Lung (tissue), 12 donors: Measurements from ENCODE around the gene PHF21B. TPM values are rescaled to one million over a fixed set of nuclear protein-coding genes. Genes with fewer than 3 reads are reported as not detected.

Source experiments
- ATAC-seq: fragments of 200-7000 bp; cut with Tn5 transposase; one replicate; pipeline ENCODE4 v1.9.1; 2020; ENCODE audit warnings: moderate number of reproducible peaks; ENCODE audit not compliant: insufficient read depth, low FRiP score
- DNase-seq, 3 donors: peaks; one replicate each; pipeline ENCODE4 v3.0.0-alpha.2; 2013 to 2017
- H3K27ac ChIP-seq, 2 donors: one replicate each; pipeline ENCODE4 v1.5.1; 2013; ENCODE audit warnings: mild to moderate bottlenecking in 2 of 2, moderate library complexity in 2 of 2, control low read depth in 1 of 2, inconsistent platforms in 1 of 2, low read depth in 1 of 2, low read length in 1 of 2
- H3K27me3 ChIP-seq, 3 donors: one replicate each; pipeline ENCODE4 v1.5.1; 2013; ENCODE audit warnings: low read length in 2 of 3; ENCODE audit not compliant: control insufficient read depth in 3 of 3, insufficient read depth in 3 of 3
- H3K36me3 ChIP-seq, 4 donors: one replicate each; pipeline ENCODE4 v1.5.1; 2013; ENCODE audit warnings: low read length in 4 of 4, mild to moderate bottlenecking in 1 of 4, moderate library complexity in 1 of 4; ENCODE audit not compliant: control insufficient read depth in 4 of 4, insufficient read depth in 4 of 4
- H3K4me1 ChIP-seq, 5 donors: one replicate each; pipeline ENCODE4 v1.5.1; 2013; ENCODE audit warnings: low read length in 5 of 5, mild to moderate bottlenecking in 2 of 5, moderate library complexity in 1 of 5; ENCODE audit not compliant: control insufficient read depth in 5 of 5, insufficient read depth in 5 of 5
- H3K4me3 ChIP-seq: one replicate; pipeline ENCODE4 v1.5.1; 2013; ENCODE audit warnings: mild to moderate bottlenecking, control low read depth, moderate library complexity
- H3K9ac ChIP-seq, 2 donors: one replicate each; pipeline ENCODE4 v1.5.1; 2013; ENCODE audit warnings: low read length in 2 of 2, control low read depth in 1 of 2; ENCODE audit not compliant: insufficient read depth in 1 of 2
- H3K9me3 ChIP-seq, 4 donors: one replicate each; pipeline ENCODE4 v1.5.1; 2013; ENCODE audit warnings: low read length in 3 of 4, mild to moderate bottlenecking in 1 of 4, moderate library complexity in 1 of 4; ENCODE audit not compliant: control insufficient read depth in 4 of 4, insufficient read depth in 3 of 4
- CTCF ChIP-seq: IDR thresholded peaks from 2 replicates; pipeline ENCODE4 v1.5.1; 2012; ENCODE audit warnings: mild to moderate bottlenecking; ENCODE audit errors: control extremely low read depth, extremely low read depth
- WGBS, 2 donors: extraction: QIAGEN DNeasy Blood & Tissue Kit; methylation state at CpG; one replicate each; pipeline ENCODE4 v1.1.7; 2013; 5-methylcytosine and 5-hydroxymethylcytosine counted together
- polyA plus RNA-seq, 2 donors: library from polyadenylated mRNA; stranded (reverse); fragments of 200-250 nt; gene quantifications; one replicate each; pipeline ENCODE4 v1.2.1, GENCODE V29; 2013
- total RNA-seq, 2 donors: library from RNA; depleted of rRNA in 1 of 2; stranded (reverse); fragments of >200 nt in 1 of 2; gene quantifications; one replicate each; pipeline ENCODE4 v1.2.1, GENCODE V29; 2014 to 2021
- donor health status: control.
- donor health status: control.
- donor health status: Bipolar disorder and iron deficiency.
- donor health status: healthy.
- donor health status: DM: yes; HTN: yes; CAD: no.

PHF21B gene
- total and polyA plus RNA-seq, 4 donors: 0.03 to 0.43 (median 0.26) TPM

DNA sequence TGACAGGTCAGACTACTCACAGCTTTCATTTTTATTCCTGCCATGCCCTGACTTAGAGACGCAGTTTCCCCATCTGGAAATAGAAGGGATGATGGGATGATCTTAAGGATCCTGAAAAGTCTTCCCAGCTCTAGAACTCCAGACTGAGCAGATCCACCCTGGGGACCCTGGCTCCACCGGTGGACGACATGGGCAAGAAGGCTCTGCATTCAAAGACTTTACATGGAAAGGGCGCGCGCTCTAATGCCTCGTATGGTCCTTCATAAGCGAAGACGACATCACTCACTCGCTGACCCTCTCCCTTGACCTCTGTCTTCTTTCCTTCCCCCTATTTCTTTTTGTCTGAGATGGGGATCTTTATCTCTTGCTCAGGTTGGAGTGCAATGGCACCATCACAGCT lies 24.4 kb upstream of the PHF21B start:
- peaks cover 0 to 6% (median 0%) of the 10 kb centered on the region in 5 donors for H3K4me1 ChIP-seq
- H3K4me3 ChIP-seq: no peak overlapping the region
- no peak overlapping the region for H3K27ac ChIP-seq
- peaks cover 0 to 5% (median 0%) of the 10 kb centered on the region in 4 donors for H3K9me3 ChIP-seq
- DNase-seq (no peak), ATAC-seq (no peak)
- TF ChIP-seq CTCF: no peak
- peaks cover 0 to 11% (median 9%) of the 10 kb centered on the region in 3 donors for H3K27me3 ChIP-seq
- no peak overlapping the region for H3K9ac ChIP-seq
- H3K36me3 ChIP-seq: no peaks in the 10 kb centered on the region
- WGBS, 2 donors: 91% methylated on average over 10 of the region's 10 CpGs

DNA sequence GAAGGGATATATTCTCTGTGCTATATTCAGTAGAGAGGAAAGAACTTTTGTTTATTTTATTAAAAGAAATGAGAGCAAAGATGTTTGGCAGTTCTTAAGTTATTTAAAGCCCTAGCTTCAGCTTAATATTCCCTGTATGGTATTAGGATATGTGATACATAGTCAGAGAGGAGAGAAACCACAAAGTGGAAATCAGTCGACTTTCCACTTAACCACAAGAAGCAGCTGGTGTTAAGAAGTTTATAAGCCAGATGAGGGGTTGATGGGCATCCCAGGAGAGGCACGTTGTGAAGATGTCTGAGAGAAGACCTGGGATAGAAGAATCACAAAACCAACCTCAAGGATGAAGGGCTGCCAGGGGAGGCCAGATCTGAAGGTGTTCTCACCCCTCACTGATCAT lies 23.3 kb upstream of the PHF21B start:
- Histone ChIP-seq H3K27me3 (peaks cover 0 to 11% (median 9%) of the 10 kb centered on the region in 3 donors), H3K9me3 (peaks cover 0 to 5% (median 0%) of the 10 kb centered on the region in 4 donors), H3K9ac (no peak overlapping the region), H3K4me1 (peaks cover 0 to 6% (median 0%) of the 10 kb centered on the region in 5 donors), H3K27ac (no peak overlapping the region), H3K4me3 (no peak overlapping the region), H3K36me3 (no peaks in the 10 kb centered on the region)
- ATAC-seq (no peak), DNase-seq (no peak)
- WGBS, 2 donors: 4 to 27% methylated on average over 2 of the region's 2 CpGs
- no peak for TF ChIP-seq CTCF

DNA sequence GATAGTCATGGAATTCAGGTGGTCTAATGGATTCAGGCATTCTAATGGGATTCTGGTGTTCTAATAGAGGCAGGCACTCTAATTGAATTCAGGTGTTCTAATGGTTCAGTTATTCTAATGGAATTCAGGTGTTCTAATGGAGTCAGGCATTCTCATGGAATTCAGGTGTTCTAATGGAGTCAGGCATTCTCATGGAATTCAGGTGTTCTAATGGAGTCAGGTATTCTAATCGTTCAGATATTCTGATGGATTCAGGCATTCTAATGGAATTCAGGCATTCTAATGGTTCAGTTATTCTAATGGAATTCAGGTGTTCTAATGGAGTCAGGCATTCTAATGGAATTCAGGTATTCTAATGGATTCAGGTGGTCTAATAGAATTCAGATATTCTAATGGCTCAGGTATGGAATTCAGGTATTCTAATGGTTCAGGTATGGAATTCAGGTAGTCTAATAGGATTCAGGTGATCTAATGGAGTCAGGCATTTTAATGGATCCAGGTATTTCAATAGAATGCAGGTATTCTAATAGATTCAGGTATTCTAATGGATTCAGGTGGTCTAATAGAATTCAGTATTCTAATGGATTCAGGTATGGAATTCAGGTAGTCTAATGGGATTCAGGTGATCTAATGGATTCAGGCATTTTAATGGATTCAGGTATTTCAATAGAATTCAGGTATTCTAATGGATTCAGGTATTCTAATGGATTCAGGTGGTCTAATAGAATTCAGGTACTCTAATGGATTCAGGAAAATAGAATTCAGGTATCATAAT lies 22.0 kb upstream of the PHF21B start:
- H3K27ac ChIP-seq: no peak overlapping the region
- whole genome bisulfite sequencing, 2 donors: 86 to 92% methylated on average over 1 of the region's 1 CpG
- peaks cover 0 to 11% (median 9%) of the 10 kb centered on the region in 3 donors for H3K27me3 ChIP-seq
- H3K4me3 ChIP-seq: no peak overlapping the region
- ATAC-seq: no peak
- H3K9me3 ChIP-seq: no peaks in the 10 kb centered on the region
- TF ChIP-seq CTCF: no peak
- no peak overlapping the region for H3K9ac ChIP-seq
- peaks cover 0 to 6% (median 0%) of the 10 kb centered on the region in 5 donors for H3K4me1 ChIP-seq
- H3K36me3 ChIP-seq: no peaks in the 10 kb centered on the region
- DNase-seq: no peak
